Endothelial cell of umbilical vein (primary cell): ENCODE data around the gene CBL.

ENCODE experiments used
- CTCF ChIP-seq, 2 donors: IDR thresholded peaks; 1 replicate in 1 of 2; 2 replicates in 1 of 2; pipeline ENCODE4 v1.5.1; 2011; ENCODE audit warnings: low read length in 2 of 2, mild to moderate bottlenecking in 2 of 2, moderate library complexity in 2 of 2, control low read depth in 1 of 2, inconsistent platforms in 1 of 2, low read depth in 1 of 2; ENCODE audit not compliant: insufficient read depth in 1 of 2; ENCODE audit errors: extremely low read depth in 1 of 2
- EZH2 ChIP-seq: IDR thresholded peaks from 2 replicates; pipeline ENCODE4 v1.6.1; 2012; ENCODE audit warnings: borderline replicate concordance, low read depth, mild to moderate bottlenecking, moderate library complexity, low read length, inconsistent platforms; ENCODE audit not compliant: severe bottlenecking
- FOS ChIP-seq: IDR thresholded peaks from 2 replicates; pipeline ENCODE4 v1.6.1; 2011; ENCODE audit warnings: mild to moderate bottlenecking, low read length, moderate library complexity, borderline replicate concordance; ENCODE audit not compliant: insufficient read depth
- MAX ChIP-seq: IDR thresholded peaks from 2 replicates; pipeline ENCODE4 v1.6.1; 2011; ENCODE audit not compliant: insufficient read depth, insufficient read length
- POLR2A ChIP-seq: IDR thresholded peaks from 2 replicates; pipeline ENCODE4 v1.6.1; 2012; ENCODE audit warnings: low read depth, mild to moderate bottlenecking, control low read depth, low read length
- POLR2AphosphoS5 ChIP-seq: IDR thresholded peaks from 2 replicates; pipeline ENCODE4 v1.6.1; 2012; ENCODE audit warnings: low read depth, mild to moderate bottlenecking, control low read depth, low read length, moderate library complexity; ENCODE audit not compliant: insufficient read depth

DNA sequence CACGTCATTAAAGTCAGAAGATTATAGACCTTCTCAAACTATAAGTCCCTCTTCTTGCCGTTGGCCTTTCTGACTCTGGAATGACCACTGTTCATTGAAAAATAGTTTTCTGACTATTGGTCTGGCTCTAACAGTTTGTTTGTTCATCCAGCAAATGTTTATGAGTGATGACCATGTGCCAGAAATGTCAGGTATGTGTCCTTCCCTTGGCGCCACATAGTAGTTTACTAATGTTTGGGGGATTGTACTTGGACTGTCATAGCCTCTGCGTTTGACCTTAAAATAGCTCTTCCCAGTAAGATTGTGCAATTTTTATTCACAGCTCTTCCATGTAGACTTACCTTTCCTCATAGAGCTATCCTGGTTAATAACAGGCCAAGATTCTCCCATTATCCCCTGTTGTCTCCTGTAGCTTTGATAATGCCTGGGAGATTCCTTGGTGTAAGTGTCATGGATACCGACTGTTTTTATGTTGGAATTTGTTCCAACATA is 97.1 kb downstream of the CBL start:
- TF ChIP-seq CTCF (IDR thresholded peaks at IDR 0.05; ENCODE audit: extremely low read depth in 1 of 2, insufficient read depth in 1 of 2, low read depth in 1 of 2, low read length in 2 of 2): no peak
- TF ChIP-seq POLR2AphosphoS5: no peak
- no peak for TF ChIP-seq POLR2A
- no peak for TF ChIP-seq MAX
- TF ChIP-seq EZH2: no peak
- no peak for TF ChIP-seq FOS
